ENCODE data around the gene IGSF21. TPM values are rescaled to one million over a fixed set of nuclear protein-coding genes. Genes with fewer than 3 reads are reported as not detected.

The IGSF21 gene
- total RNA-seq, 1 donor from 2014 or later: 4.4 TPM

GRCh38 chr1:18245647-18246046 is 138.0 kb downstream of the IGSF21 start:
- no peaks in the 10 kb centered on the region for H3K36me3 Mint-ChIP-seq (ENCODE audit: low read depth, unreplicated experiment)
- H3K4me1 Mint-ChIP-seq (ENCODE audit: unreplicated experiment): no peaks in the 10 kb centered on the region
- peaks cover 8% of the 10 kb centered on the region for H3K27me3 Mint-ChIP-seq (ENCODE audit: unreplicated experiment)
- no peaks in the 10 kb centered on the region for H3K9me3 Mint-ChIP-seq (ENCODE audit: unreplicated experiment)
- H3K27ac Mint-ChIP-seq (ENCODE audit: unreplicated experiment): no peak overlapping the region
- TF ChIP-seq CTCF (IDR thresholded peaks at IDR 0.05; ENCODE audit: unreplicated experiment): no peak
- H3K4me3 Mint-ChIP-seq (ENCODE audit: unreplicated experiment): no peak overlapping the region
- no peak for DNase-seq (ENCODE audit: low spot score)

GRCh38 chr1:18246543-18246942 is 138.9 kb downstream of the IGSF21 start:
- Mint-ChIP-seq H3K27me3 (ENCODE audit: unreplicated experiment) (peaks cover 8% of the 10 kb centered on the region), H3K4me1 (ENCODE audit: unreplicated experiment) (no peaks in the 10 kb centered on the region), H3K27ac (ENCODE audit: unreplicated experiment) (no peak overlapping the region), H3K9me3 (ENCODE audit: unreplicated experiment) (no peaks in the 10 kb centered on the region), H3K4me3 (ENCODE audit: unreplicated experiment) (no peak overlapping the region), H3K36me3 (ENCODE audit: low read depth, unreplicated experiment) (peaks cover 3% of the 10 kb centered on the region)
- DNase-seq (ENCODE audit: low spot score): no peak
- no peak for TF ChIP-seq CTCF (IDR thresholded peaks at IDR 0.05; ENCODE audit: unreplicated experiment)

GRCh38 chr1:18247151-18247550 is 139.6 kb downstream of the IGSF21 start:
- peaks cover 8% of the 10 kb centered on the region for H3K27me3 Mint-ChIP-seq (ENCODE audit: unreplicated experiment)
- no peaks in the 10 kb centered on the region for H3K4me1 Mint-ChIP-seq (ENCODE audit: unreplicated experiment)

GRCh38 chr1:18249631-18250030 is 142.0 kb downstream of the IGSF21 start:
- no peak for TF ChIP-seq CTCF (IDR thresholded peaks at IDR 0.05; ENCODE audit: unreplicated experiment)
- DNase-seq (ENCODE audit: low spot score): no peak
- Mint-ChIP-seq H3K4me3 (ENCODE audit: unreplicated experiment) (no peak overlapping the region), H3K27me3 (ENCODE audit: unreplicated experiment) (peaks cover 6% of the 10 kb centered on the region), H3K36me3 (ENCODE audit: low read depth, unreplicated experiment) (peaks cover 4% of the 10 kb centered on the region), H3K27ac (ENCODE audit: unreplicated experiment) (no peak overlapping the region), H3K9me3 (ENCODE audit: unreplicated experiment) (no peaks in the 10 kb centered on the region), H3K4me1 (ENCODE audit: unreplicated experiment) (peaks cover 5% of the 10 kb centered on the region)

More at GRCh38 chr1:18247151-18247550, 139.6 kb downstream of the IGSF21 start:
- H3K9me3 Mint-ChIP-seq (ENCODE audit: unreplicated experiment): no peaks in the 10 kb centered on the region
- H3K27ac Mint-ChIP-seq (ENCODE audit: unreplicated experiment): no peak overlapping the region
- no peak for DNase-seq (ENCODE audit: low spot score)
- peaks cover 4% of the 10 kb centered on the region for H3K36me3 Mint-ChIP-seq (ENCODE audit: low read depth, unreplicated experiment)
- no peak for TF ChIP-seq CTCF (IDR thresholded peaks at IDR 0.05; ENCODE audit: unreplicated experiment)
- no peak overlapping the region for H3K4me3 Mint-ChIP-seq (ENCODE audit: unreplicated experiment)

- H3K27ac Mint-ChIP-seq (ENCODE audit: unreplicated experiment): no peak overlapping the region
- no peak for TF ChIP-seq CTCF (IDR thresholded peaks at IDR 0.05; ENCODE audit: unreplicated experiment)
- peaks cover 5% of the 10 kb centered on the region for H3K4me1 Mint-ChIP-seq (ENCODE audit: unreplicated experiment)
- no peak for DNase-seq (ENCODE audit: low spot score)
- H3K27me3 Mint-ChIP-seq (ENCODE audit: unreplicated experiment): peaks cover 6% of the 10 kb centered on the region
- peaks cover 4% of the 10 kb centered on the region for H3K36me3 Mint-ChIP-seq (ENCODE audit: low read depth, unreplicated experiment)
- H3K9me3 Mint-ChIP-seq (ENCODE audit: unreplicated experiment): no peaks in the 10 kb centered on the region
- no peak overlapping the region for H3K4me3 Mint-ChIP-seq (ENCODE audit: unreplicated experiment)
Observed at GRCh38 chr1:18253093-18253492, 145.5 kb downstream of the IGSF21 start.
